PC-9 (cell line): ENCODE results near the gene GLA. TPM values are rescaled to one million over a fixed set of nuclear protein-coding genes. Genes with fewer than 3 reads are reported as not detected.

Source experiments
- BruUV-seq: library from RNA; stranded (reverse); fragments of 400-500 nt; replicated peaks from 2 replicates; lab custom pipeline; 2021; lab: Mats Ljungman, UMichigan
- CTCF ChIA-PET: fragments of 300-600 bp; sonication (Branson Sonifier 250); formaldehyde crosslinking; loops from one replicate; lab custom pipeline; 2022; ENCODE audit warnings: antibody characterized with exemption; lab: Charles Lee
- POLR2A ChIA-PET: fragments of 300-600 bp; sonication (Branson Sonifier 250); formaldehyde crosslinking; loops from one replicate; lab custom pipeline; 2022; ENCODE audit warnings: antibody characterized with exemption; ENCODE audit not compliant: unreplicated experiment; lab: Charles Lee
- DNase-seq, 2 experiments: peaks; one replicate each; pipeline versions ENCODE4 v3.0.0 to v3.0.0-alpha.2; 2015 to 2022; ENCODE audit warnings: mixed read lengths in 1 of 2
- H2AFZ ChIP-seq: fragments of 200-600 bp; sonication (generic); 2 replicates; pipeline ENCODE4 v1.8.1; 2017; ENCODE audit warnings: antibody characterized with exemption
- H3F3A ChIP-seq: fragments of 200-600 bp; sonication (generic); 2 replicates; pipeline ENCODE4 v1.8.1; 2017; ENCODE audit warnings: antibody characterized with exemption, mild to moderate bottlenecking, low read depth; ENCODE audit not compliant: insufficient read depth
- H3K27ac ChIP-seq: fragments of 200-600 bp; sonication (generic); 2 replicates; pipeline ENCODE4 v1.6.1; 2016; ENCODE audit warnings: mixed run types
- H3K27me3 ChIP-seq: fragments of 200-600 bp; sonication (generic); 2 replicates; pipeline ENCODE4 v1.6.1; 2016; ENCODE audit warnings: low read depth, mixed run types; ENCODE audit not compliant: insufficient read depth
- H3K36me3 ChIP-seq: fragments of 200-600 bp; sonication (generic); 2 replicates; pipeline ENCODE4 v1.6.1; 2016; ENCODE audit warnings: low read depth, mixed run types
- H3K4me1 ChIP-seq: fragments of 200-600 bp; sonication (generic); replicated peaks from 2 replicates; pipeline ENCODE4 v1.6.1; 2016; ENCODE audit warnings: mixed run types; ENCODE audit not compliant: insufficient read depth
- H3K4me2 ChIP-seq: fragments of 200-600 bp; sonication (generic); 2 replicates; pipeline ENCODE4 v1.6.1; 2017; ENCODE audit warnings: mixed run types
- H3K4me3 ChIP-seq: fragments of 200-600 bp; sonication (generic); 2 replicates; pipeline ENCODE4 v1.6.1; 2016; ENCODE audit warnings: mixed run types
- H3K79me2 ChIP-seq: fragments of 200-600 bp; sonication (generic); 2 replicates; pipeline ENCODE4 v1.6.1; 2017; ENCODE audit warnings: low read depth, mixed run types
- H3K9me2 ChIP-seq: fragments of 200-600 bp; sonication (generic); 2 replicates; pipeline ENCODE4 v1.8.1; 2017; ENCODE audit warnings: mild to moderate bottlenecking; ENCODE audit not compliant: insufficient read depth
- H3K9me3 ChIP-seq: fragments of 200-600 bp; sonication (generic); 2 replicates; pipeline ENCODE4 v1.8.1; 2016; ENCODE audit warnings: low read depth; ENCODE audit not compliant: insufficient read depth
- H4K20me1 ChIP-seq: fragments of 200-600 bp; sonication (generic); 2 replicates; pipeline ENCODE4 v1.8.1; 2017; ENCODE audit not compliant: insufficient read depth
- EZH2 ChIP-seq: fragments of 200-600 bp; sonication (generic); IDR thresholded peaks from 2 replicates; pipeline ENCODE4 v1.8.0; 2017; ENCODE audit warnings: antibody characterized with exemption, low read depth
- intact Hi-C: fragments of 100-400 bp; cut with micrococcal nuclease; formaldehyde crosslinking; loops from one replicate; pipeline ENCODE4 v1.10.0; 2022; ENCODE audit not compliant: unreplicated experiment
- total RNA-seq: library from RNA; stranded (reverse); gene quantifications from 2 replicates; pipeline ENCODE4 v1.2.3, GENCODE V29; 2021
- TF ChIP-seq, protein P1 (sequence below): fragments of 200-600 bp; sonication (generic); conservative IDR thresholded peaks from 2 replicates; pipeline ENCODE4 v1.6.1; 2017; ENCODE audit warnings: mixed run types, antibody characterized with exemption, mild to moderate bottlenecking, moderate library complexity

GLA gene
- total RNA-seq, 1 experiment from 2014 or later = 80.5 TPM

DNA sequence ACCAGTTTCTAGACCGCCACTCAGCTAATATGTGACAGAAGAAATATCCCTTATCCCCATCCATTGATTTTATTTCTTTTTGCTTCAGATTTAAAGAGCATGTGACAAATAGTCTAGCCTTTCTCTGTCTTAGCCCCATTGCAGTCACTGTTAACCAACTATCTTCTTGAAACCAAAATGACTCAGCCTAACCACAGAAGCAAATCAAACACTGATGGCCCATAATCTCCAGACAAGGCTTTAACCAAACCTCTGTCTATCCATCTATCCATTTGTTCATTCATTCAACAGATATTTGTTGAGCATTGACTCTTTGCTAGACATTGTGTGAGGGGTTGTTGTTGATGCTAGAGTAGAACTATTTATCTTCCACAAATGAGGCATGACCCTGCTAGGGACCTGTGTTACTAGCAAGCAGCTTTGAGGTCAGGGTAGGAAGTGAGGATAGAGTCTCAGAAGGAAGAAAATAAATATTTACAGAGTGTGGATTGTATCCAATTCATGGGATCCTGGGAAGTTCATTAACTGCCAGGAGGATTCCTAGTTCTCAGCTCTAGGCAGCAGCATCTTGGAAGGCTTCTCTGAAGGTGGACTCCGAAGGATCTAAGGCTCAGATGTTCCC is 22.8 kb upstream of the GLA start:
- Histone ChIP-seq H3K9me3 (no peaks in the 10 kb centered on the region), H3K4me2 (no peak overlapping the region), H3K4me1 (no peaks in the 10 kb centered on the region), H4K20me1 (no peaks in the 10 kb centered on the region), H3K27me3 (no peaks in the 10 kb centered on the region), H3K79me2 (no peaks in the 10 kb centered on the region), H3F3A (no peaks in the 10 kb centered on the region), H3K27ac (no peak overlapping the region), H3K36me3 (no peaks in the 10 kb centered on the region), H3K4me3 (no peak overlapping the region), H3K9me2 (no peaks in the 10 kb centered on the region), H2AFZ (no peak overlapping the region)
- intact Hi-C loops = no loop called here
- ChIA-PET CTCF (no interaction called here), POLR2A (no interaction called here)
- TF ChIP-seq, protein P1, sequence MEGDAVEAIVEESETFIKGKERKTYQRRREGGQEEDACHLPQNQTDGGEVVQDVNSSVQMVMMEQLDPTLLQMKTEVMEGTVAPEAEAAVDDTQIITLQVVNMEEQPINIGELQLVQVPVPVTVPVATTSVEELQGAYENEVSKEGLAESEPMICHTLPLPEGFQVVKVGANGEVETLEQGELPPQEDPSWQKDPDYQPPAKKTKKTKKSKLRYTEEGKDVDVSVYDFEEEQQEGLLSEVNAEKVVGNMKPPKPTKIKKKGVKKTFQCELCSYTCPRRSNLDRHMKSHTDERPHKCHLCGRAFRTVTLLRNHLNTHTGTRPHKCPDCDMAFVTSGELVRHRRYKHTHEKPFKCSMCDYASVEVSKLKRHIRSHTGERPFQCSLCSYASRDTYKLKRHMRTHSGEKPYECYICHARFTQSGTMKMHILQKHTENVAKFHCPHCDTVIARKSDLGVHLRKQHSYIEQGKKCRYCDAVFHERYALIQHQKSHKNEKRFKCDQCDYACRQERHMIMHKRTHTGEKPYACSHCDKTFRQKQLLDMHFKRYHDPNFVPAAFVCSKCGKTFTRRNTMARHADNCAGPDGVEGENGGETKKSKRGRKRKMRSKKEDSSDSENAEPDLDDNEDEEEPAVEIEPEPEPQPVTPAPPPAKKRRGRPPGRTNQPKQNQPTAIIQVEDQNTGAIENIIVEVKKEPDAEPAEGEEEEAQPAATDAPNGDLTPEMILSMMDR = no peak
- no peak for TF ChIP-seq EZH2
- no TSS peak for BruUV-seq
- DNase-seq = no peak

DNA sequence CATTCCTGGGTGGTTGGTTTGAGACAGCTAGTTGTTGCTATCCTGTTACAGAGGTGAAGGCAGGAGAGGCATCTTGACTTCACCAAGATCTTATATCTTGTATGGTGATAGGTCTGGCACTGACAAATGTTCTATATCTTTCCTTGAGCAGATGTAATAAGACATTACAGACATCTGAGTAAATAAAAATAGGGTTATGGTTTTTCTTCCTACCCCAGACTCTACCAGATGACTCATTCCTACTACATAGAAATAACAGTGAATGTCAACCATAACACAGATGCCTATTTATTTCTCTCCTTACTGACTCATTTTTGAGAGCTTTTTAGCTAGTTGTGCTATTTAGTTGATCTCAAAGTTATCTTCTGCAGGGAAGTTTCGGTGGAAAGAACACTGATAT is 22.2 kb upstream of the GLA start:
- H3K4me3 ChIP-seq = no peak overlapping the region
- intact Hi-C loops = no loop called here
- H3K79me2 ChIP-seq = no peaks in the 10 kb centered on the region
- no peaks in the 10 kb centered on the region for H3K9me3 ChIP-seq
- DNase-seq = no peak
- no peaks in the 10 kb centered on the region for H4K20me1 ChIP-seq
- no peak for TF ChIP-seq EZH2
- TF ChIP-seq, protein P1 = no peak
- no peak overlapping the region for H3K27ac ChIP-seq
- ChIA-PET CTCF (no interaction called here), POLR2A (no interaction called here)
- no peaks in the 10 kb centered on the region for H3F3A ChIP-seq
- no TSS peak for BruUV-seq
- H3K27me3 ChIP-seq = no peaks in the 10 kb centered on the region
- no peaks in the 10 kb centered on the region for H3K9me2 ChIP-seq
- no peak overlapping the region for H3K4me2 ChIP-seq
- H3K36me3 ChIP-seq = no peaks in the 10 kb centered on the region
- H2AFZ ChIP-seq = no peak overlapping the region
- H3K4me1 ChIP-seq = no peaks in the 10 kb centered on the region

DNA sequence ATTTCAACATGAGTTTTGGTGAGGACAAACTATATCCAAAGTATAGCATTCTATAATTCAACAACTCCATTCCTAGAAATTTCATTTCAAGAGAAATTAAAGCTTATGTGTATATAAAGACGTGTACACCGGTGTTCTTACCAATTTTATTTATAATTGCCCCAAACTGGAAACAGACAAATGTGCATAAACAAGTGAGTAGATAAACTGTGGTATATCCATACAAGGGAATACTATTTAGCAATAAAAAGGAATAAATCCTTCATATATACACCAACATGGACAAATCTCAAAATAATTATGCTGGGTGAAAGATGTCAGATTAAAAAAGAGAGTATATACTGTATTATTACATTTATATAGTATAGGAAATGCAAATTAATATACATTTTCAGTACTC is 20.2 kb upstream of the GLA start:
- Histone ChIP-seq H3K27ac (no peak overlapping the region), H3K9me2 (no peaks in the 10 kb centered on the region), H3F3A (no peaks in the 10 kb centered on the region), H3K4me2 (no peak overlapping the region), H4K20me1 (no peaks in the 10 kb centered on the region), H3K36me3 (no peaks in the 10 kb centered on the region), H3K79me2 (no peaks in the 10 kb centered on the region), H3K4me1 (no peaks in the 10 kb centered on the region), H3K27me3 (no peaks in the 10 kb centered on the region), H3K9me3 (no peaks in the 10 kb centered on the region), H3K4me3 (no peak overlapping the region), H2AFZ (no peak overlapping the region)
- DNase-seq = no peak
- intact Hi-C loops = no loop called here
- no peak for TF ChIP-seq EZH2
- TF ChIP-seq, protein P1 = no peak
- ChIA-PET POLR2A (no interaction called here), CTCF (no interaction called here)
- BruUV-seq = no TSS peak
